HCT116 (cell line): Measurements from ENCODE around the gene ELOF1.

Source experiments
- CBX3 ChIP-seq: IDR thresholded peaks from 2 replicates; pipeline ENCODE4 v1.6.1; 2012; ENCODE audit warnings: low read depth
- CEBPB ChIP-seq: IDR thresholded peaks from 2 replicates; pipeline ENCODE4 v1.6.1; 2012; ENCODE audit warnings: low read depth
- EZH2 ChIP-seq: fragments of 200-600 bp; sonication (generic); IDR thresholded peaks from 2 replicates; pipeline ENCODE4 v1.6.1; 2017; ENCODE audit warnings: antibody characterized with exemption, mixed run types
- EZH2phosphoT487 ChIP-seq: fragments of 200-600 bp; IDR thresholded peaks from 2 replicates; pipeline ENCODE4 v1.6.1; 2018; ENCODE audit warnings: antibody characterized with exemption, borderline replicate concordance
- JUND ChIP-seq: IDR thresholded peaks from 2 replicates; pipeline ENCODE4 v1.6.1; 2012
- POLR2A ChIP-seq: IDR thresholded peaks from 2 replicates; pipeline ENCODE4 v1.7.0; 2011; ENCODE audit warnings: borderline replicate concordance; ENCODE audit not compliant: insufficient read depth, insufficient read length; ENCODE audit errors: extremely low read depth
- POLR2AphosphoS5 ChIP-seq: IDR thresholded peaks from 2 replicates; pipeline ENCODE4 v1.6.1; 2011; ENCODE audit warnings: mild to moderate bottlenecking, low read depth, low read length, moderate library complexity
- REST ChIP-seq: IDR thresholded peaks from 2 replicates; pipeline ENCODE4 v1.6.1; 2012; ENCODE audit warnings: low read depth
- SIN3A ChIP-seq: IDR thresholded peaks from 2 replicates; pipeline ENCODE4 v1.6.1; 2012; ENCODE audit warnings: low read depth
- SP1 ChIP-seq: IDR thresholded peaks from 2 replicates; pipeline ENCODE4 v1.6.1; 2012; ENCODE audit warnings: low read depth
- YY1 ChIP-seq: IDR thresholded peaks from 2 replicates; pipeline ENCODE4 v1.6.1; 2011; ENCODE audit warnings: low read length, low read depth, moderate library complexity, mild to moderate bottlenecking; ENCODE audit not compliant: insufficient replicate concordance; ENCODE audit errors: extremely low read depth
- ZFX ChIP-seq: fragments of 450-650 bp; IDR thresholded peaks from 2 replicates; pipeline ENCODE4 v1.6.1; 2017
- TF ChIP-seq, protein P1 (sequence below), 3 experiments: fragments of 200-600 bp in 1 of 3; sonication (generic) in 1 of 3; IDR thresholded peaks in 2 of 3; conservative IDR thresholded peaks in 1 of 3; 2 replicates each; pipeline ENCODE4 v1.5.1; 2012 to 2017; ENCODE audit warnings: low read depth in 2 of 3, low read length in 2 of 3, antibody characterized with exemption in 1 of 3, borderline replicate concordance in 1 of 3, control low read depth in 1 of 3, mild to moderate bottlenecking in 1 of 3, mixed read lengths in 1 of 3, mixed run types in 1 of 3, moderate library complexity in 1 of 3; ENCODE audit not compliant: insufficient read depth in 1 of 3

DNA sequence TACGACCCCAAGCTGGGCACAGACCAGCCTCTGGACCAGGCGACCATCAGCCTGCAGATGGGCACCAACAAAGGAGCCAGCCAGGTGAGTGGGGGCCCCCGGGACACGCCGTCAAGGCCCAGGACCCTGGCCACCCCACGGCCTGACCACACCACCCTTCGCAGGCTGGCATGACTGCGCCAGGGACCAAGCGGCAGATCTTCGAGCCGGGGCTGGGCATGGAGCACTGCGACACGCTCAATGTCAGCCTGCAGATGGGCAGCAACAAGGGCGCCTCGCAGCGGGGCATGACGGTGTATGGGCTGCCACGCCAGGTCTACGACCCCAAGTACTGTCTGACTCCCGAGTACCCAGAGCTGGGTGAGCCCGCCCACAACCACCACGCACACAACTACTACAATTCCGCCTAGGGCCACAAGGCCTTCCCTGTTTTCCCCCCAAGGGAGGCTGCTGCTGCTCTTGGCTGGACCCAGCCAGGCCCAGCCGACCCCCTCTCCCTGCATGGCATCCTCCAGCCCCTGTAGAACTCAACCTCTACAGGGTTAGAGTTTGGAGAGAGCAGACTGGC lies 9.6 kb downstream of the ELOF1 start:
- TF ChIP-seq POLR2A (no peak), EZH2 (no peak), REST (no peak), CBX3 (no peak), YY1 (no peak), SIN3A (no peak), POLR2AphosphoS5 (no peak), EZH2phosphoT487 (no peak), ZFX (no peak), JUND (no peak), CEBPB (no peak), SP1 (no peak)
- TF ChIP-seq, protein P1, sequence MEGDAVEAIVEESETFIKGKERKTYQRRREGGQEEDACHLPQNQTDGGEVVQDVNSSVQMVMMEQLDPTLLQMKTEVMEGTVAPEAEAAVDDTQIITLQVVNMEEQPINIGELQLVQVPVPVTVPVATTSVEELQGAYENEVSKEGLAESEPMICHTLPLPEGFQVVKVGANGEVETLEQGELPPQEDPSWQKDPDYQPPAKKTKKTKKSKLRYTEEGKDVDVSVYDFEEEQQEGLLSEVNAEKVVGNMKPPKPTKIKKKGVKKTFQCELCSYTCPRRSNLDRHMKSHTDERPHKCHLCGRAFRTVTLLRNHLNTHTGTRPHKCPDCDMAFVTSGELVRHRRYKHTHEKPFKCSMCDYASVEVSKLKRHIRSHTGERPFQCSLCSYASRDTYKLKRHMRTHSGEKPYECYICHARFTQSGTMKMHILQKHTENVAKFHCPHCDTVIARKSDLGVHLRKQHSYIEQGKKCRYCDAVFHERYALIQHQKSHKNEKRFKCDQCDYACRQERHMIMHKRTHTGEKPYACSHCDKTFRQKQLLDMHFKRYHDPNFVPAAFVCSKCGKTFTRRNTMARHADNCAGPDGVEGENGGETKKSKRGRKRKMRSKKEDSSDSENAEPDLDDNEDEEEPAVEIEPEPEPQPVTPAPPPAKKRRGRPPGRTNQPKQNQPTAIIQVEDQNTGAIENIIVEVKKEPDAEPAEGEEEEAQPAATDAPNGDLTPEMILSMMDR (IDR thresholded peaks at IDR 0.05 in 2 of 3, conservative IDR thresholded peaks at IDR 0.05 in 1 of 3; ENCODE audit: borderline replicate concordance in 1 of 3, insufficient read depth in 1 of 3, low read depth in 2 of 3, low read length in 2 of 3): no peak
